SKM-1 (cell line): ENCODE results near the gene ELK3.
"Not testable (repeated sequence)": the region's sequence is repeated elsewhere in the genome, so short reads cannot be mapped to it uniquely, and the experiment has no call there.

Experiments used
- DNase-seq: peaks from one replicate; lab custom pipeline; 2025; ENCODE audit not compliant: unreplicated experiment; lab: John Stamatoyannopoulos, UW

Gene ELK3

DNA sequence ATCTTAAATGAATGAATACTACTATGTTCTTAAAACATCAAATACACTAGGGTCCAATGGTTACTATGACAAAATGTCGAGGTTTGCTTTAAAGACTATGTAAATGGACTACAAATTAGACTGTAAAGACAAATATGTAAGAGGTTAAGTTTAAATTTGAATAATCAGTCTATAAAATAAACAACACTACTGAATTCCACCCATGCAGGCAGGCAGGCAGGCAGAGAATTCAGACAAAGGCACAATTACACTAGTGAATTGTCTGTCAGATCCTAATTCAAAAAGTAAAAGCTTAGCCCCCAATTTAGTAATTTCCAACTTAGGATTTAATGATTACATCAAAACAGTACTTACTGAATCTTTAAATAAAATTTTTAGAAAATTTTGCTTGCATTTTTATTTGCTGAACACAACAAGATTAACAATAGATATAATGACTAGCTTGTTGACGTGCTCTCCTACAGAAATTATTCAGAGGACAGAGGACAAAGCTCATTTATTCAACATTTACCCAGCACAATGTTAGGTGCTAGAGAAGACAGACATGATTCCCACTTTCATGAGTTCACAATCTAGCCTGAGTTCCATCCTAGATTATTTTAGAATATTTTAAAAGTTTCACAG, 108.6 kb downstream of the ELK3 start:
- no peak for DNase-seq

DNA sequence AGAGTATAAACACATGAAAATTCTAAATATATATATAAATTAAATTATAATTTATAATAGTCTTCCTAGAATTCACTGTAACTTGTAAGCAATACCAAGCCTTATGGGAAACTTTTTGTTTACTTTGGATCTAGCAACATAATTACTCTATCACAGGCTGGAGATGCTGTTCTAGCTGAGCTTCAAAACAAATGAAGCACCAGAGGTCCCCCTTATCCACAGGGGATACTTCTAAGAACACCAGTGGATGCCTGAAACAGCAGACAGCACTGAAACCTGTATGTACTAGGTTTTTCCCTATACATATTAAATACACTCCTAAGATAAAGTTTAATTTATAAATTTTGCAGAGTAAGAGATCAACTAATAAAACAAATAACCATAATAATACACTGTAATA, 109.5 kb downstream of the ELK3 start:
- DNase-seq: no peak

DNA sequence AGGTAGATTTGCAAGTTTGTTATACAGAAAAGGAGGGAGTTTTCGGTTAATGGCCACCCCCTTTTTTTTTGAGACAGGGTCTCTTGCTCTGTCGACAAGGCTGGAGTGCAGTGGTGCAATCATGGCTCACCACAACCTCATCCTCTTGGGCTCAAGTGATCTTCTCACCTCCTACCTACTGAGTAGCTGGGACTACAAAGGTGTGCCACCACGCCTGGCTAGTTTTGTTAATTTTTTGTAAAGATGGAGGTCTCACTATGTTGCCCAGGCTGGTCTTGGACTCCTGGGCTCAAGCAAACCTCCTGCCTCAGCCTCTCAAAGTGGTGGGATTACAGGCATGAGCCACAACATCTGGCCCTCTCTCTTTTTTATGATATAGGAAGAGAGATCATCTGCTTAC, 111.5 kb downstream of the ELK3 start:
- DNase-seq: no peak

DNA sequence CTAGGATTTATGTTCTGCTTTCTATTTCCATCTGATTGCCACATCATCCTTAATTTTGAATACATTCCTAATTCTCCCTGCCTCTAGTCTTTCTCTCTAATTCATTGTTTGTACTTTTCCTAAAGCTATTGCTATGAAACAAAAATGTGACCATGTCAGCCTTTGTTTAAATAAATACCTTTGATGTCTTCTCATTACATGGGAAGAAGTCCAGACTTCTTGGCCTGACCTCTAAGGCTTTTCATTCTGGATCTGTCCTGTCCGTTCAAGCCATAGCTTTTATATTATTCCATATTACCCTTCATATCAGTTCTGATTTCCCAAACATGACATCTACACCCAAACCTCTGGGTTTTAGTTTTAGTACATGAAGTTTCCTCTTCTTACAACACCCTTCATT, 114.7 kb downstream of the ELK3 start:
- no peak for DNase-seq

DNA sequence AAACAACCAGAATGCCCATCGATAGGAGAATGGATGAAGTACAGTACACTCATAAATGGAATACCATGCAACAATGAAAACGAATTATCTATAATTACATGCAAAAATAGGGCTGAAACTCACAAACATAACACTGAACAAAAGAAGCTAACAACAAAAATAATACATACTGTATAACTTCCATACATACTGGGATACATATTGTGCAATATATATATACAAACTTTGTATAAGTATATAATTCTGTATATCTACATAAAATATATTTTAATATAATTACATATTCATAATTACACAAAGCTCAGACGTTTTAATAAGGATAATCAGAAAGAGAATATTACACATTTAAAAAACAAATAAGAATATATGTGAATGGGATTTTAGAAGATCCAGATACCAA, 115.9 kb downstream of the ELK3 start:
- no peak for DNase-seq

DNA sequence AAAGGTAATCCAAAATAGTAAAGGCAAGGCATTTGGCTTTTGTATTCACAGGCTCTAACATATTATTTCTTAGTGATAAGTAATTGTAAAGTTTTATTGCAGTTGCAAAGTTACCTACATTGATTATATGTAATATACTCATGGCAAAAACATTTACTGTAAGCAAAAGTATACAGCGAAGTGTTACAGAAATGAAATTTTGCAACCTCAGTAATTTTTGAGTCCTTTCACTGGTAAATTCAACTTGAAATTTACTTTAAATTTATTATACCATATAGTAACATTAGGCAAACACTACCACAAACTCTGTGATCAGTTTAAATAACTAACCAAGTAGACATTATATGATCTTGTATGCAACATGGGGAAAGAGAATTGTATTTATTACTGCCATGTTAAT, 117.0 kb downstream of the ELK3 start:
- no peak for DNase-seq

DNA sequence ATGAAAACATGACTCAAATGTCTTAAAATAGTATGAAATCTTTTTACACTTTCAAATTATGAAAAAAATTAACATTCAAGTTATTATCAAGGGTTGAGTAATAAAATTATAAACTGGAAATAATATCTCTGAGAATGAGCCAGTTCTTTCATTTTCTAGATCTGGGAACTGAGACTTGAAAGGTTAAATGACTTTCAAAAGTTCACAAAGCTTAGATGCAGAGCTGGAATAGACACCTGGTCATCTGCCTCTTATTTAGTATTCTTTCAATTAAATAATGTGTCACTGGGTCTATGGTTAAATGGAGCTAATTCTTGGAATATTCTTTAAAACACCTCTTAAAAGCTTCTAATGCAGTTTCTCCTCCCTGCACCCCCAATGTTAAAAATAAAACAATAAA, 119.4 kb downstream of the ELK3 start:
- no peak for DNase-seq

DNA sequence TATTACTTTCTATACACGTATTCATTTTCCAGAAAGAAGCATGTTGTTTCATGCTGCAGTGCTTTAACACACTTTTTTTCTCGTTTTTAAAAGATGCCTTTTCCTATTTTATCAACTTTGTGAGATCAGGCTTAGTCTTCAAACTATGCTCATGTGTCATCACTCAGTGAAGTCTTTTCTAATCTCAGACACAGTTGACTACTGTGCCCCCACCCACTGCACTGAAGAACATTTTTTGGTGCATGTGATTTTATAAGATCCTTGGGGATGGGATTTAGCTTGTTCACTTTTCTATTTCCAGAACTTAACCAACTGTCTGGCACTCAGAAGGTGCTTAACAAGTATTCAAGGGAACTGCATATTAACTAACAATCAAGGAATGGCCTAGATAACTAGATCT, 120.5 kb downstream of the ELK3 start:
- DNase-seq: no peak

DNA sequence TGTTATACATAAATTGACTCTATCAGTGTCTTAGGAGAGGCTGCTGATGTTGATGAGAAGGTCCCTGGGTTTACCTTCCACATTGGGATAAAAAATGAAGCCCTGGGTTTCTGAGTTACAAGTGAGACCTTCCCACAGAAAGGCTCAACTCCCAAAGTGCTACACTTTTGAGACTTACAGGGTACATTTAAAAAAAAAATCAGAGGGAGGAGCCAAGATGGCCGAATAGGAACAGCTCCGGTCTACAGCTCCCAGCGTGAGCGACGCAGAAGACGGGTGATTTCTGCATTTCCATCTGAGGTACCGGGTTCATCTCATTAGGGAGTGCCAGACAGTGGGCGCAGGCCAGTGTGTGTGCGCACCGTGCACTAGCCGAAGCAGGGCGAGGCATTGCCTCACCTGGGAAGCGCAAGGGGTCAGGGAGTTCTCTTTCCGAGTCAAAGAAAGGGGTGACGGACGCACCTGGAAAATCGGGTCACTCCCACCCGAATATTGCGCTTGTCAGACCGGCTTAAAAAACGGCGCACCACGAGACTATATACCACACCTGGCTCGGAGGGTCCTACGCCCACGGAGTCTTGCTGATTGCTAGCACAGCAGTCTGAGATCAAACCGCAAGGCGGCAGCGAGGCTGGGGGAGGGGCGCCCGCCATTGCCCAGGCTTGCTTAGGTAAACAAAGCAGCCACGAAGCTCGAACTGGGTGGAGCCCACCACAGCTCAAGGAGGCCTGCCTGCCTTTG, 121.7 kb downstream of the ELK3 start:
- not testable (repeated sequence) for DNase-seq

DNA sequence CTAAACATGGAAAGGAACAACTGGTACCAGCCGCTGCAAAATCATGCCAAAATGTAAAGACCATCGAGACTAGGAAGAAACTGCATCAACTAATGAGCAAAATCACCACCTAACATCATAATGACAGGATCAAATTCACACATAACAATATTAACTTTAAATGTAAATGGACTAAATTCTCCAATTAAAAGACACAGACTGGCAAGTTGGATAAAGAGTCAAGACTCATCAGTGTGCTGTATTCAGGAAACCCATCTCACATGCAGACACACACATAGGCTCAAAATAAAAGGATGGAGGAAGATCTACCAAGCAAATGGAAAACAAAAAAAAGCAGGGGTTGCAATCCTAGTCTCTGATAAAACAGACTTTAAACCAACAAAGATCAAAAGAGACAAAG, 123.6 kb downstream of the ELK3 start:
- DNase-seq: not testable (repeated sequence)
